HG03066 (cell line): ENCODE measurements around the gene PODN.

Source experiments
- ATAC-seq: cut with Tn5 transposase; IDR thresholded peaks from one replicate; pipeline ENCODE4 v1.9.1; 2021; ENCODE audit warnings: low read depth; ENCODE audit not compliant: unreplicated experiment

PODN gene

GRCh38 chr1:53050310-53050709 lies 11.7 kb upstream of the PODN start:
- no peak for ATAC-seq

- ATAC-seq = no peak
Measured at GRCh38 chr1:53051676-53052075, 10.3 kb upstream of the PODN start.

GRCh38 chr1:53057127-53057526 lies 4.9 kb upstream of the PODN start:
- no peak for ATAC-seq

DNA sequence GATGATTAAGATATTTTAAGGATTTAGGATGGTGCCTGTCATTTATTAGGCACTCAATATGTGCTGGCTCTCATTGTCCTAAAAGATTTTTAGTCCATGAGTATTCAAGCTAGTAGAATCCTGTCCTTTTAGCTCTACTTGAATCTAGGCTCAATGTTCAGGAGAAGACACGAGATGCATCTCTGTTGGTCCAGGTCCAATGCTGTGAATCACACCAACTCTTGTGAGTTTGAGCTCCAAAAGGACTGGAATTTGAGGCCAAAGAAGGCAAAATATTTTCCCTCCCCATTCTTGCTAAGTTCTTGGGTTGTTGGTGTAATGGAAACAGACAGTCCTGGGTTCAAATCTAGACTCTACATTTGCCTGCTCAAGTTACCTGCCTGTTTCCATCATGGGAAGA lies 1.4 kb upstream of the PODN start:
- no peak for ATAC-seq

DNA sequence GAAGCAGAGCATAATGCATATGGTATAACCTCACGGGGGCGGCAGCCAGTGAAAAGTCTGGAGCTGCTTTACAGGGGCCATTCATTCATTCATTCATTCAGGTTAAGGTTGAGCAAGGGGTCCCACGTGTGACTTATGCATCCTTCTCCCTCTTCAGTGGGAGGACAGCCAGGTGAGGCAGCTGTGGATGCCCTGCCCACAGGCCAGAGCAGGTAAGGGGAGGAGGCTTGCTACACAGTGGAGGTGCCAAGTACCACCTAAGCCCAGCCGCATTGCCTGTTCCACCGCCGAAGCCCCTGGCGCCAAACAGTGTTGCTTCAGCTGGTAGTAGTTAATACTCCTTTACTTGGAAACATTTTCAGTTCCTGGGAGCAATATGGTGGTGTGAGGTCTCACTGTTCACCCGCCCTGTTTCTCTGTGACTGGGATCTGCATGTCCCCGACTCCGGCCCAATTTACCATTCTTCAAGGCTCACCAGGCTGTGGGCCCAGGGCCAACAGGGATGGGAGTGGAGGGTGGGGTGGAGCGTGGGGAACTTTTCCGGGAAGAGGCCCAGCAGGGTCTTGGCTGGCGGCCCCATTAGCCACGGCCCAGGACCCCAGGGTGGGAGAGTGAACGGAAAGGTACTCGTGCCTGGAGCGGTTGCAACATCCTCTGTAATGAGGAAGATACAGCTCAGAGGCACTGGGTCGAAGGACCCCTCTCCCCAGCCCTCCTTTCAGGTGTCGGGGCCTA lies 722 bp upstream of the PODN start:
- no peak for ATAC-seq

DNA sequence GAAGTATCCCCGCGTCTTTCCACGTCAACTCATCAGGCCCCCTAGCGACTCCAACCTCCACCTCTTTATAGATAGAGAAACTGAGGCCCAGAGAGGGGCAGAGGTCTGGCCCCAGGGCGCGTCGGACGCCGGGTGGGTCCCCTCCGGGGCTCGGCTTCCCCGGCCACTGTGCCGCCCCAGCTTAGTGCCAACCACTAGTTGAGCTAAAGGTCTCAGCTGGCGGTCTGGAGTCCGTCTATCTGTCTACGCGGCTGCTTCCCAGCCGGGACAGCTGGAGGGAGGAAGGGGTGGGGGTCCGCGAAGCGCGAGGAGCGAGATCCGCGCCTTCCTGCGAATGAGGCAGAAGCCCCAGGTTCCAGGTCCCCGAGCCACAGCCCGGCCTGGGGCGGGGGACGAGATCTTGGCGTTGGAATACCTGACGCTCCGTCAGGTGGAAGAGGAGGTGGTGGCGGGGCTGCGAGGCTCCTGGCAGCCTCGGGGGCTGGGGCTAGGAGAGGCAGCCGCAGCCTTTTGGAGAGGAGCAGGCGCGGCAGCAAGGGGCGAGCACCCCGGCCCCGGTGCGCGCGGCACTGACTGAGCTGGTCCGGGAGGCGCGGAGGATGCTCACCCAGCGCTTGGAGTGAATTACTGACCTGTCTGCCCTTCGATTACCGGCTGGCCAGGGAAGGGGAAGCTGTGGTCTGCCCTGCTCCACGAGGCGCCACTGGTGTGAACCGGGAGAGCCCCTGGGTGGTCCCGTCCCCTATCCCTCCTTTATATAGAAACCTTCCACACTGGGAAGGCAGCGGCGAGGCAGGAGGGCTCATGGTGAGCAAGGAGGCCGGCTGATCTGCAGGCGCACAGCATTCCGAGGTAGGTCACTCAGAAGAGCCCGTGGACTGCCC lies 937 bp downstream of the PODN start:
- ATAC-seq = no peak

DNA sequence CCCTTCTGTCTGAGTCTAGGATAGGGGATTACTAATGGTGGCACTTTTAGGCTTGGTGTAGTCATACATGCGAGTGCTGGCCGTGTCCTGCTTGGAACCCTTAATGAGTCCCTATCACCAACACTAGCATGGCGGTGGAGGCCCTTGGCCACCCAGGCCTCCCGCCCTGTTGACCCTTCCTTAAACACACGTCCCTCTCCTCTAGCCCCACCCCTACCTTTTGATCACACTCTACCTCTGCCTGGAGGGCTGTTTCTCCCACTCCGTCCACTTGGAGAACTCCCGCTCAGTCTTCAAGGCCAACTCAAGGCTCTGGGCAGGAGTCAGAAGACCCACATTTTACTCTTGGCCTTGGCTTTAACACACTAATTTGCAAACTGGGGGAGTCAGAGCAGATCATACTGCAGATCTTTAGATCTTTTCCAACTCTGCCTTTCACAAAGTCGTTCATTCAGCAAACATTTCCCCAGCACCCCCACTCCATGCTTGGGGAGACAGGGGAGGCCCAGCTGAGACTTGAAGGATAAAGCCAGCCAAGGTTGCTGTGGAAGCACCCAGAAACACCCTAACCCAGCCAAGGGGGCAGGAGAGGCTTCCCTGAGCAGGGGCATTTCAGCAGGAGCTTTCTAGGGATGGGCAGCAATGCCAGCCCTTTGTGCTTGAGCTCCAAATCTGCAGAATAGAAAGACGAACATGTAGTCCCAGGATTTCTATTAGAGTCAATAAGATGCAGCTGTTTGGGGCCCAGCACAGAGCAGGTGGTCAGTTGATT lies 1.9 kb downstream of the PODN start:
- no peak for ATAC-seq

GRCh38 chr1:53065391-53065790 lies 3.4 kb downstream of the PODN start:
- ATAC-seq = no peak

DNA sequence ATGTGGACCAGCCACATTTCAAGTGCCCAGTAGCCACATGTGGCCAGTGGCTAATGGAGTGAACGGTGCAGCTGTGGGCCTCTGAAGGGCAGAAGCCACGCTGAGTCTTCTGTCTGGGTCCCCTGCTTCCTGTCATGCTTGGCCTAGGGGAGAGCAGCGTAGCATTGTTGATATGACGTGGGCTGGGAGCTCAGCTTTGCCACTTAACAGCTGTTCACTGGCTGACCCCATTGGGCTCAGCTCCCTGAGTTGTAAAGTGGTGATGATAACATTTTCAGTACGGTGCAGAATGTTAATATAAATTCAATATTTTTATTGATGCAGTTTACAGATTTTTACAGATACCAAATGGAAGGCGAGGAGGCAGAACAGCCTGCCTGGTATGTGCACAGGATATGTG lies 4.5 kb downstream of the PODN start:
- ATAC-seq = no peak

GRCh38 chr1:53066891-53067738 lies 5.1 kb downstream of the PODN start:
- ATAC-seq = no peak

DNA sequence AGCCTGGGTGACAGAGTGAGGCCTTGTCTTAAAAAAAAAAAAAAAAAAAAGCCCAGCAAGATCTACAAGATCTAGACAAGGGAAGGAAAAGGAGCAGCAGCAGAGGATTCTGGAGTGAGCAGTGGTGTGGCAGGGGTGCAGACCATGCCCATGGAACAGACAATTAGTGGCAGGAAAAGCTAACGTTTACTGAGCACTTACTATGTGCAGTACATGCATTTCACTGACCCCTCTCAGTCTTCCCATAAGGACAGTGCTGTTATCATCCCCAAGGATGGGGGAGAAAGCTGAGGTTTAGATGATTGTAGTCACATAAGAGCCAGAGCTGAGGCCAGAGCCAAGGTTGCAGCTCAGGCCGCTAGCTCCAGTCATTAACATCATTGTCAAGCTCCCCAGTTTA lies 5.9 kb downstream of the PODN start:
- ATAC-seq = no peak

DNA sequence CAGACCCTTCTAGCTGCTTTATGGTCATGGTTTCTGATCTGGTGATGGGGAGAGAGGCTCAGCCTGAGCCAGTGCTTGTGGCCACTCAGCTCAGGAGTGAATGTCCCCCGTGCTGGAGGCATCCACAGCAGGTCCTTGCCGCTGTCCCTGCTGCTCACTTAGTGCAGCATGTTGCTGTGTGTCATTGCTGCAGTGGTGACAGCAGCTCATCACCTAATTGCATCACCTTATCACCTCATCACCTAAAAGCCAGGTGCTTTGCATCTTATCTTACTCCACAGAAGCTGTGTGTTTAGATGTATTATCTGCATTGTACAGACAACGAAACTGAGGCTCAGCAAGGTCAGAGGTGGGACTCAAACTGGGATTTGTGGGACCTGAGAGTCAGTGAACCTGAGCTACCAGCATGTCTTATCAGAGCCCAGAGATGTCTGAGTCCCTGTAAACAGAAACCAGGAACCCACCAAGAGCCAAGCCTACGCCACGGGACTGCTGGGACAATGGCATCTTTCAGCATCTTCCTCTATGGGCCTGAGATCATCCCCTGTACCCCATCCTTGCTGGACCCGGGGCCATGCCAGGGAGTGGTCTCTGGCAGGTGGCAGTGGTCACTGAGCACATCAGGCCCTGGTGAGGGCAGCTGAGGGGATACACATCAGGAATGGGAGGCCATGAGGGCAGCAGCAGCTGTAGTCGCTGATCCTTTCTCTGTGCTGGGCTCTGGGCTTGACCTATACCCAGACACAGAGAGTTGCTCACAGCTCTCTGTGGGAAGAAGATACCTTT lies 6.5 kb downstream of the PODN start:
- ATAC-seq = no peak

DNA sequence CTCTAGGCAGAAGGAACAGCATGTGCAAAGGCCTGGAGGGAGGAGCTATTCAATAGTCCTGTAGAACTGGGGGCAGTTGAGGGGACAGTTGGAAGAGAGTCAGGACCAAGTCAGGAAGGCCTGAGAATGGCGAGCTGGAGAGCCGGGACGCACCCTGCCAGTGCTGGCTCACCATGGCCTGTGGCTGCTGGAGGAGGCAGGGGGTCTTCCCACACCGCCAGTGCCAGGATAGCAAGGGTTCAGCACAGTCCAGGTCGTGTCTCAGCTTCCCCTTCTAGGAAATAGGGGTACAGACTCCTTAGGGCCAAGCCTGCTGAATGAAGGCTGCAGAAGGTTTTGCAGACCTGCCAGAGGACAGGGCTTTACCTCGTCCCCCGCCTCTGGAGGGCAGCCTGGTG lies 7.3 kb downstream of the PODN start:
- ATAC-seq = no peak

DNA sequence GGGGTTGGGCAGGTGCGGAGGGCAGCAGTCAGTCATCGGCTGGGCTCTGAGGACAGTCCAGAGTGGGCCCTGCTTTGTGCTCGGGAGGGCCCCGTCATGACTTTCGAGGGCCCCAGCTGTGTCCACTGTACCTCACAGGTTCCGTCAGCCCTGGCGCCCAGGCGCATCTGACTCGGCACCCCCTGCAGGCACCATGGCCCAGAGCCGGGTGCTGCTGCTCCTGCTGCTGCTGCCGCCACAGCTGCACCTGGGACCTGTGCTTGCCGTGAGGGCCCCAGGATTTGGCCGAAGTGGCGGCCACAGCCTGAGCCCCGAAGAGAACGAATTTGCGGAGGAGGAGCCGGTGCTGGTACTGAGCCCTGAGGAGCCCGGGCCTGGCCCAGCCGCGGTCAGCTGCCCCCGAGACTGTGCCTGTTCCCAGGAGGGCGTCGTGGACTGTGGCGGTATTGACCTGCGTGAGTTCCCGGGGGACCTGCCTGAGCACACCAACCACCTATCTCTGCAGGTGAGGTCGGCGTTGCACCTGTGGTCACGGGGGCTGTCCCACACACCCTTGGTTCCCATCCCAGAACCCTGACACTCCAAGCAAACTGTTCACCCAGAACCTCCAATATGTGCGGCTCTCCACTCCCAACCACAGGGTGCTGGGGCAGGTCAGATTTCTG lies 7.8 kb downstream of the PODN start:
- no peak for ATAC-seq

DNA sequence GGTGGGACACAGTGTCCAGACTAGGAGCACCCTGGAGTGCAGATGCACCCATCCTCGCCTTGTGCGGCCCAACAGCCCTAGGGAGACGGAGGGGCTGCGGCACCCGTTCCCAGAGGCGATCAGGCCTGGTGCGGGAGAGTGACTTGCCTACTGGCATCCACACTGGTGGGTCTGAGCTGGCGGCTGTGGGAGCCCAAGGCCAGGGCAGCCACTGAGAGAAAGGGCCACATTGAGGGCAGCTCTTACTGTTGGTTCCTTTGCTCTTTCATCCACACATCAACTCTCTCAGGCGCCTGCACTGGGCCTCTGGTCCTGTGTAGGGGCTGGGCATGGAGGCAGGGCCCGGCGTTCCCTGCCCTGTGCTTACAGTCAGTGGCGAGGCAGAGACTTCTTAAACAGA lies 8.6 kb downstream of the PODN start:
- ATAC-seq = no peak

GRCh38 chr1:53071167-53071865 lies 9.3 kb downstream of the PODN start:
- no peak for ATAC-seq

GRCh38 chr1:53071915-53072314 lies 9.9 kb downstream of the PODN start:
- ATAC-seq = no peak

GRCh38 chr1:53073287-53073686 lies 11.3 kb downstream of the PODN start:
- ATAC-seq = no peak
